SK-N-MC (cell line): ENCODE data around the gene DIAPH2.

Source experiments
- EZH2 ChIP-seq: fragments of 200-600 bp; sonication (generic); IDR thresholded peaks from one replicate; pipeline ENCODE4 v1.6.1; 2017; ENCODE audit warnings: antibody characterized with exemption
- POLR2AphosphoS5 ChIP-seq: IDR thresholded peaks from 2 replicates; pipeline ENCODE4 v1.6.1; 2012; ENCODE audit warnings: mild to moderate bottlenecking, low read depth, low read length, borderline replicate concordance

DNA sequence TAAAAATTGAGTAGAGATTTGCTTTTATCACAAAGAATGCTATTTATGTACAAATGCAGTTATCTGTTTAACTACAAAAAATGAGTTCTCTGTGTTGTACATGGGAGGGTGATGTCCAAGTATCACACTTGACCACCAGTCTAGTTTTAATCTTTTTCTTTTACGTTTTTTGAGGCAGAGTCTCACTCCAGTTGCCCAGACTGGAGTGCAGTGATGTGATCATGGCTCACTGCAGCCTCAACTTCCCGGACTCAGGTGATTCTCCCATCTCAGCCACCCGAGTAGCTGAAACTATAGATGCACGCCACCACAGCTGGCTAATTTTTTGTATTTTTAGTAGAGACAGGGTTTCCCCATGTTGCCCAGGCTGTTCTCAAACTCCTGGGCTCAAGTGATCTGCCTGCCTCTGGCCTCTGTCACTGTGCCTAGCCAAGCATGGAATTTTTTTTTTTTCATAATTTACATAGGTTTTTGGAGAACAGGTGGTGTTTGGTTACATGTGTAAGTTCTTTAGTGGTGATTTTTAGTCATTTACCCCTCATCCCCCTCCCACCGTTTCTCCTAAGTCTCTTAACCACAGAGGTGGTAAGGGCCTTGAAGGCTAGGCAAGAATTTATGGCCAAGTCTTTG, 151.1 kb downstream of the DIAPH2 start:
- no peak for TF ChIP-seq EZH2
- no peak for TF ChIP-seq POLR2AphosphoS5
